ENCODE results near the gene TDO2. TPM values are rescaled to one million over a fixed set of nuclear protein-coding genes. Genes with fewer than 3 reads are reported as not detected.

TDO2 gene
- total and polyA plus RNA-seq, 2 of the 4 experiments (the other 2 are of a cell fraction): 0.09 to 0.18 TPM

DNA sequence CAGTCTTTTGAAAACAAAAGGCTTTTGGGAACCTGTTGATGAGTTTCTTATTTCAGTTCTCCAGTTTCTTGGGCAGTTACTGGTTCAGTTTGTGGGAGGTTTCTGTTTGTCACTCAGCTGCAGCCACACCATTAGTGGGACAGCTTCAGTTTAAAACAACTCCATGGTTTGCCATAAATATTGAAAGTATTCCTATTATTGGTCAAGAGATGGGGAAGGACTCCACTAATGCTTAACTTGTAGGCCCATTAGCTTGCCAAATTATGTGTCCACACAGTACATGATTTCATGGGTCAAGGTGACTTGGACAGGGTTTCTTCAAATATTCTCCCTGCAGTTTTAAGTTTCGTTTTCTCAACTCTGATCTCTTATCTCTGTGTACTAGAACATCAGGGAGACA, 21.9 kb upstream of the TDO2 start:
- intact Hi-C loops (cut with micrococcal nuclease) (no loop called here), dilution Hi-C loops (cut with HindIII; ENCODE audit: low sequenced_read_pairs, unreplicated experiment) (no loop called here), in situ Hi-C loops (cut with MboI; ENCODE audit: low sequenced_read_pairs) (no loop called here)
- Histone ChIP-seq H3K9me3 (ENCODE audit: control insufficient read depth, insufficient read depth, low read length) (0 out of 2 replicates have a peak, but pooled peaks cover 1% of the 10 kb centered on the region), H4K20me1 (ENCODE audit: insufficient read depth, low read length) (no peaks in the 10 kb centered on the region), H3K4ac (ENCODE audit: low read depth, low read length) (no peak overlapping the region), H2BK5ac (ENCODE audit: low read depth, low read length, poor library complexity, severe bottlenecking) (no peak overlapping the region), H3K27ac (ENCODE audit: insufficient read depth, low read length) (no peak overlapping the region), H3K23ac (ENCODE audit: low read depth, low read length) (no peak overlapping the region), H2BK15ac (ENCODE audit: low read depth, low read length) (no peak overlapping the region), H3K79me1 (ENCODE audit: low read depth in 1 of 2, low read length in 2 of 2) (no peaks in the 10 kb centered on the region), H2AK9ac (replicated peaks; ENCODE audit: low read depth, low read length, poor library complexity) (no peak overlapping the region), H3K14ac (replicated peaks; ENCODE audit: low read depth, low read length) (no peak overlapping the region), H4K91ac (ENCODE audit: insufficient read depth, low read depth, low read length) (no peak overlapping the region), H3K9ac (ENCODE audit: low read depth, low read length) (no peak overlapping the region), H2AK5ac (ENCODE audit: low read depth, low read length) (no peak overlapping the region), H3K4me1 (ENCODE audit: control insufficient read depth, insufficient read depth, low read length) (no peaks in the 10 kb centered on the region), H3K36me3 (ENCODE audit: control insufficient read depth, insufficient read depth, low read length) (no peaks in the 10 kb centered on the region), H2BK20ac (ENCODE audit: low read depth, low read length) (no peak overlapping the region), H3K9me1 (ENCODE audit: insufficient read depth, low read length) (no peaks in the 10 kb centered on the region), H4K5ac (ENCODE audit: low read depth, low read length) (no peak overlapping the region), H3K27me3 (ENCODE audit: control insufficient read depth, insufficient read depth, low read length) (no peaks in the 10 kb centered on the region), H3K18ac (ENCODE audit: low read depth, low read length) (no peak overlapping the region), H3K4me3 (ENCODE audit: insufficient read depth, low read depth, low read length) (no peak overlapping the region), H4K8ac (ENCODE audit: low read depth in 2 of 2, low read length in 2 of 2) (no peak overlapping the region), H2AFZ (replicated peaks; ENCODE audit: low read length, poor library complexity) (no peak overlapping the region), H2BK120ac (ENCODE audit: low read depth, low read length) (no peak overlapping the region), H3K4me2 (ENCODE audit: low read depth, low read length) (no peak overlapping the region), H3K56ac (ENCODE audit: extremely low read depth, insufficient read depth, low read length) (no peak overlapping the region)
- no peak for TF ChIP-seq CEBPB (IDR thresholded peaks at IDR 0.05; ENCODE audit: low read depth, low read length)
- TF ChIP-seq, protein P1, sequence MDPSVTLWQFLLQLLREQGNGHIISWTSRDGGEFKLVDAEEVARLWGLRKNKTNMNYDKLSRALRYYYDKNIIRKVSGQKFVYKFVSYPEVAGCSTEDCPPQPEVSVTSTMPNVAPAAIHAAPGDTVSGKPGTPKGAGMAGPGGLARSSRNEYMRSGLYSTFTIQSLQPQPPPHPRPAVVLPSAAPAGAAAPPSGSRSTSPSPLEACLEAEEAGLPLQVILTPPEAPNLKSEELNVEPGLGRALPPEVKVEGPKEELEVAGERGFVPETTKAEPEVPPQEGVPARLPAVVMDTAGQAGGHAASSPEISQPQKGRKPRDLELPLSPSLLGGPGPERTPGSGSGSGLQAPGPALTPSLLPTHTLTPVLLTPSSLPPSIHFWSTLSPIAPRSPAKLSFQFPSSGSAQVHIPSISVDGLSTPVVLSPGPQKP (IDR thresholded peaks at IDR 0.05; ENCODE audit: borderline replicate concordance, low read depth, low read length): no peak
- DNase-seq (no peak), ATAC-seq (ENCODE audit: low read depth) (no peak)
- BruUV-seq (replicated peaks): no TSS peak
- POLR2A ChIA-PET (ENCODE audit: unreplicated experiment): no interaction called here
- WGBS, 2 experiments (ENCODE audit: extremely low coverage in 2 of 2, insufficient read length in 1 of 2): no CpG with 5 or more reads among the region's 1 CpG
- CTCF ChIA-PET: no interaction called here

All from IMR-90 (cell line).